GM18861 (cell line): Measurements from ENCODE around the gene DSCAM.

Experiments
- ATAC-seq: cut with Tn5 transposase; IDR thresholded peaks from one replicate; pipeline ENCODE4 v1.9.1; 2021; ENCODE audit not compliant: unreplicated experiment

Gene DSCAM

GRCh38 chr21:39965026-39965425 lies 881.9 kb downstream of the DSCAM start:
- no peak for ATAC-seq

GRCh38 chr21:39961251-39961650 lies 885.7 kb downstream of the DSCAM start:
- no peak for ATAC-seq
